GM23338 (cell line): ENCODE data around the gene FARS2. TPM values are rescaled to one million over a fixed set of nuclear protein-coding genes. Genes with fewer than 3 reads are reported as not detected.

Source experiments
- ATAC-seq: fragments of 200-7000 bp; cut with Tn5 transposase; 3 replicates; pipeline ENCODE4 v1.9.1; 2020
- DNase-seq: peaks from one replicate; pipeline ENCODE4 v3.0.0-alpha.2; 2015; ENCODE audit warnings: low spot score
- H2AFZ ChIP-seq: fragments of 200-600 bp; sonication (generic); 2 replicates; pipeline ENCODE4 v1.8.0; 2016; ENCODE audit warnings: antibody characterized with exemption, mild to moderate bottlenecking, moderate library complexity
- H3F3A ChIP-seq: fragments of 200-600 bp; sonication (generic); replicated peaks from 2 replicates; pipeline ENCODE4 v1.8.0; 2017; ENCODE audit warnings: antibody characterized with exemption, mixed run types, low read depth
- H3K27ac ChIP-seq: fragments of 200-600 bp; sonication (generic); 2 replicates; pipeline ENCODE4 v1.6.1; 2016; ENCODE audit warnings: low read depth
- H3K27me3 ChIP-seq: fragments of 200-600 bp; sonication (generic); 2 replicates; pipeline ENCODE4 v1.8.0; 2016; ENCODE audit warnings: mild to moderate bottlenecking, mixed run types, moderate library complexity; ENCODE audit not compliant: insufficient read depth
- H3K36me3 ChIP-seq: fragments of 200-600 bp; sonication (generic); 2 replicates; pipeline ENCODE4 v1.8.0; 2016; ENCODE audit warnings: mild to moderate bottlenecking; ENCODE audit not compliant: insufficient read depth
- H3K4me1 ChIP-seq: fragments of 200-600 bp; sonication (generic); 2 replicates; pipeline ENCODE4 v1.8.0; 2016; ENCODE audit warnings: mild to moderate bottlenecking, moderate library complexity; ENCODE audit not compliant: insufficient read depth
- H3K4me2 ChIP-seq: fragments of 200-600 bp; sonication (generic); 2 replicates; pipeline ENCODE4 v1.7.1; 2017; ENCODE audit warnings: mixed run types
- H3K4me3 ChIP-seq: fragments of 200-600 bp; sonication (generic); 2 replicates; pipeline ENCODE4 v1.6.1; 2016; ENCODE audit warnings: mixed run types
- H3K79me2 ChIP-seq: fragments of 200-600 bp; sonication (generic); replicated peaks from 2 replicates; pipeline ENCODE4 v1.8.0; 2017; ENCODE audit warnings: mild to moderate bottlenecking; ENCODE audit not compliant: insufficient read depth
- H3K9me2 ChIP-seq: fragments of 200-600 bp; sonication (generic); 2 replicates; pipeline ENCODE4 v1.8.0; 2017; ENCODE audit not compliant: insufficient read depth
- H4K20me1 ChIP-seq: fragments of 200-600 bp; sonication (generic); replicated peaks from 2 replicates; pipeline ENCODE4 v1.8.0; 2017; ENCODE audit warnings: mild to moderate bottlenecking; ENCODE audit not compliant: insufficient read depth
- H3K27ac Mint-ChIP-seq: 2 replicates; pipeline ENCODE4 v1.8.0; 2020; ENCODE audit warnings: inconsistent platforms, mild to moderate bottlenecking, moderate library complexity, mixed read lengths
- H3K27me3 Mint-ChIP-seq: 3 replicates; pipeline ENCODE4 v1.8.0; 2022; ENCODE audit warnings: low read depth, mild to moderate bottlenecking, moderate library complexity, mixed read lengths, inconsistent platforms; ENCODE audit not compliant: insufficient read depth, poor library complexity
- H3K36me3 Mint-ChIP-seq: 3 replicates; pipeline ENCODE4 v1.8.0; 2021; ENCODE audit warnings: low read depth, mild to moderate bottlenecking, inconsistent platforms, moderate library complexity, mixed read lengths
- H3K4me1 Mint-ChIP-seq: 3 replicates; pipeline ENCODE4 v1.8.0; 2020; ENCODE audit warnings: mild to moderate bottlenecking, inconsistent platforms, mixed read lengths
- H3K4me3 Mint-ChIP-seq: 3 replicates; pipeline ENCODE4 v1.8.0; 2021; ENCODE audit warnings: moderate library complexity, mild to moderate bottlenecking, inconsistent platforms, mixed read lengths
- H3K9me3 Mint-ChIP-seq: 3 replicates; pipeline ENCODE4 v1.8.0; 2020; ENCODE audit warnings: moderate library complexity, mild to moderate bottlenecking, inconsistent platforms, mixed read lengths
- ETS1 ChIP-seq: IDR thresholded peaks from 2 replicates; pipeline ENCODE4 v1.6.1; 2016; ENCODE audit warnings: antibody characterized with exemption
- EZH2 ChIP-seq: fragments of 200-600 bp; sonication (generic); IDR thresholded peaks from one replicate; pipeline ENCODE4 v1.8.0; 2017; ENCODE audit warnings: antibody characterized with exemption, mild to moderate bottlenecking, low read depth; ENCODE audit not compliant: unreplicated experiment
- EZH2phosphoT487 ChIP-seq: fragments of 200-600 bp; sonication (generic); IDR thresholded peaks from one replicate; pipeline ENCODE4 v1.8.1; 2018; ENCODE audit warnings: antibody characterized with exemption; ENCODE audit not compliant: unreplicated experiment
- NANOG ChIP-seq: IDR thresholded peaks from 2 replicates; pipeline ENCODE4 v1.6.1; 2016; ENCODE audit warnings: antibody characterized with exemption, borderline replicate concordance
- POLR2AphosphoS5 ChIP-seq: IDR thresholded peaks from 2 replicates; pipeline ENCODE4 v1.6.1; 2016; ENCODE audit warnings: antibody characterized with exemption, low read depth
- STAT1 ChIP-seq: IDR thresholded peaks from one replicate; pipeline ENCODE4 v1.6.1; 2016; ENCODE audit warnings: antibody characterized with exemption; ENCODE audit not compliant: unreplicated experiment
- ZNF114 ChIP-seq: fragments of 250-450 bp; sonication (Bioruptor Pico); IDR thresholded peaks from 2 replicates; pipeline ENCODE4 v1.5.0; 2020; ENCODE audit warnings: mild to moderate bottlenecking, moderate library complexity
- polyA plus RNA-seq: library from polyadenylated mRNA; unstranded; fragments of >200 nt; fragmentation: Nextera tagmentation; extraction: Ambion mirVana; gene quantifications from 2 replicates; pipeline ENCODE4 v1.2.1, GENCODE V29; 2016
- total RNA-seq: library from RNA; depleted of rRNA; stranded (reverse); fragments of >200 nt; shearing (Covaris generic); gene quantifications from 2 replicates; pipeline ENCODE4 v1.2.3, GENCODE V29; 2014
- TF ChIP-seq, protein P1 (sequence below): fragments of 250-450 bp; sonication (Bioruptor Pico); IDR thresholded peaks from 2 replicates; pipeline ENCODE4 v1.5.0; 2020; ENCODE audit warnings: mild to moderate bottlenecking, moderate library complexity
- TF ChIP-seq, protein P2 (sequence below), 2 experiments: fragments of 200-600 bp in 1 of 2; sonication (generic) in 1 of 2; conservative IDR thresholded peaks; 2 replicates each; pipeline versions ENCODE4 v1.5.1 to v1.6.1; 2016 to 2017; ENCODE audit warnings: antibody characterized with exemption in 2 of 2, low read depth in 2 of 2, mild to moderate bottlenecking in 2 of 2, moderate library complexity in 1 of 2
- TF ChIP-seq, protein P3 (sequence below): IDR thresholded peaks from one replicate; pipeline ENCODE4 v1.6.1; 2018; ENCODE audit warnings: antibody characterized with exemption; ENCODE audit not compliant: unreplicated experiment

FARS2 gene
- total and polyA plus RNA-seq, 2 experiments from 2014 or later: 7.6 to 19.0 TPM

- TF ChIP-seq, protein P1, sequence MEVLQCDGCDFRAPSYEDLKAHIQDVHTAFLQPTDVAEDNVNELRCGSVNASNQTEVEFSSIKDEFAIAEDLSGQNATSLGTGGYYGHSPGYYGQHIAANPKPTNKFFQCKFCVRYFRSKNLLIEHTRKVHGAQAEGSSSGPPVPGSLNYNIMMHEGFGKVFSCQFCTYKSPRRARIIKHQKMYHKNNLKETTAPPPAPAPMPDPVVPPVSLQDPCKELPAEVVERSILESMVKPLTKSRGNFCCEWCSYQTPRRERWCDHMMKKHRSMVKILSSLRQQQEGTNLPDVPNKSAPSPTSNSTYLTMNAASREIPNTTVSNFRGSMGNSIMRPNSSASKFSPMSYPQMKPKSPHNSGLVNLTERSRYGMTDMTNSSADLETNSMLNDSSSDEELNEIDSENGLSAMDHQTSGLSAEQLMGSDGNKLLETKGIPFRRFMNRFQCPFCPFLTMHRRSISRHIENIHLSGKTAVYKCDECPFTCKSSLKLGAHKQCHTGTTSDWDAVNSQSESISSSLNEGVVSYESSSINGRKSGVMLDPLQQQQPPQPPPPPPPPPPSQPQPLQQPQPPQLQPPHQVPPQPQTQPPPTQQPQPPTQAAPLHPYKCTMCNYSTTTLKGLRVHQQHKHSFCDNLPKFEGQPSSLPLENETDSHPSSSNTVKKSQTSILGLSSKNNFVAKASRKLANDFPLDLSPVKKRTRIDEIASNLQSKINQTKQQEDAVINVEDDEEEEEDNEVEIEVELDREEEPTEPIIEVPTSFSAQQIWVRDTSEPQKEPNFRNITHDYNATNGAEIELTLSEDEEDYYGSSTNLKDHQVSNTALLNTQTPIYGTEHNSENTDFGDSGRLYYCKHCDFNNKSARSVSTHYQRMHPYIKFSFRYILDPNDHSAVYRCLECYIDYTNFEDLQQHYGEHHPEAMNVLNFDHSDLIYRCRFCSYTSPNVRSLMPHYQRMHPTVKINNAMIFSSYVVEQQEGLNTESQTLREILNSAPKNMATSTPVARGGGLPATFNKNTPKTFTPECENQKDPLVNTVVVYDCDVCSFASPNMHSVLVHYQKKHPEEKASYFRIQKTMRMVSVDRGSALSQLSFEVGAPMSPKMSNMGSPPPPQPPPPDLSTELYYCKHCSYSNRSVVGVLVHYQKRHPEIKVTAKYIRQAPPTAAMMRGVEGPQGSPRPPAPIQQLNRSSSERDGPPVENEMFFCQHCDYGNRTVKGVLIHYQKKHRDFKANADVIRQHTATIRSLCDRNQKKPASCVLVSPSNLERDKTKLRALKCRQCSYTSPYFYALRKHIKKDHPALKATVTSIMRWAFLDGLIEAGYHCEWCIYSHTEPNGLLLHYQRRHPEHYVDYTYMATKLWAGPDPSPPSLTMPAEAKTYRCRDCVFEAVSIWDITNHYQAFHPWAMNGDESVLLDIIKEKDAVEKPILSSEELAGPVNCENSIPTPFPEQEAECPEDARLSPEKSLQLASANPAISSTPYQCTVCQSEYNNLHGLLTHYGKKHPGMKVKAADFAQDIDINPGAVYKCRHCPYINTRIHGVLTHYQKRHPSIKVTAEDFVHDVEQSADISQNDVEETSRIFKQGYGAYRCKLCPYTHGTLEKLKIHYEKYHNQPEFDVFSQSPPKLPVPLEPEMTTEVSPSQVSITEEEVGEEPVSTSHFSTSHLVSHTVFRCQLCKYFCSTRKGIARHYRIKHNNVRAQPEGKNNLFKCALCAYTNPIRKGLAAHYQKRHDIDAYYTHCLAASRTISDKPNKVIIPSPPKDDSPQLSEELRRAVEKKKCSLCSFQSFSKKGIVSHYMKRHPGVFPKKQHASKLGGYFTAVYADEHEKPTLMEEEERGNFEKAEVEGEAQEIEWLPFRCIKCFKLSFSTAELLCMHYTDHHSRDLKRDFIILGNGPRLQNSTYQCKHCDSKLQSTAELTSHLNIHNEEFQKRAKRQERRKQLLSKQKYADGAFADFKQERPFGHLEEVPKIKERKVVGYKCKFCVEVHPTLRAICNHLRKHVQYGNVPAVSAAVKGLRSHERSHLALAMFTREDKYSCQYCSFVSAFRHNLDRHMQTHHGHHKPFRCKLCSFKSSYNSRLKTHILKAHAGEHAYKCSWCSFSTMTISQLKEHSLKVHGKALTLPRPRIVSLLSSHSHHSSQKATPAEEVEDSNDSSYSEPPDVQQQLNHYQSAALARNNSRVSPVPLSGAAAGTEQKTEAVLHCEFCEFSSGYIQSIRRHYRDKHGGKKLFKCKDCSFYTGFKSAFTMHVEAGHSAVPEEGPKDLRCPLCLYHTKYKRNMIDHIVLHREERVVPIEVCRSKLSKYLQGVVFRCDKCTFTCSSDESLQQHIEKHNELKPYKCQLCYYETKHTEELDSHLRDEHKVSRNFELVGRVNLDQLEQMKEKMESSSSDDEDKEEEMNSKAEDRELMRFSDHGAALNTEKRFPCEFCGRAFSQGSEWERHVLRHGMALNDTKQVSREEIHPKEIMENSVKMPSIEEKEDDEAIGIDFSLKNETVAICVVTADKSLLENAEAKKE (CRISPR knock-in tag): no peak
- TF ChIP-seq ETS1: no peak
- no peak for TF ChIP-seq EZH2
- TF ChIP-seq, protein P2, sequence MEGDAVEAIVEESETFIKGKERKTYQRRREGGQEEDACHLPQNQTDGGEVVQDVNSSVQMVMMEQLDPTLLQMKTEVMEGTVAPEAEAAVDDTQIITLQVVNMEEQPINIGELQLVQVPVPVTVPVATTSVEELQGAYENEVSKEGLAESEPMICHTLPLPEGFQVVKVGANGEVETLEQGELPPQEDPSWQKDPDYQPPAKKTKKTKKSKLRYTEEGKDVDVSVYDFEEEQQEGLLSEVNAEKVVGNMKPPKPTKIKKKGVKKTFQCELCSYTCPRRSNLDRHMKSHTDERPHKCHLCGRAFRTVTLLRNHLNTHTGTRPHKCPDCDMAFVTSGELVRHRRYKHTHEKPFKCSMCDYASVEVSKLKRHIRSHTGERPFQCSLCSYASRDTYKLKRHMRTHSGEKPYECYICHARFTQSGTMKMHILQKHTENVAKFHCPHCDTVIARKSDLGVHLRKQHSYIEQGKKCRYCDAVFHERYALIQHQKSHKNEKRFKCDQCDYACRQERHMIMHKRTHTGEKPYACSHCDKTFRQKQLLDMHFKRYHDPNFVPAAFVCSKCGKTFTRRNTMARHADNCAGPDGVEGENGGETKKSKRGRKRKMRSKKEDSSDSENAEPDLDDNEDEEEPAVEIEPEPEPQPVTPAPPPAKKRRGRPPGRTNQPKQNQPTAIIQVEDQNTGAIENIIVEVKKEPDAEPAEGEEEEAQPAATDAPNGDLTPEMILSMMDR (conservative IDR thresholded peaks at IDR 0.05; ENCODE audit: low read depth in 2 of 2): no peak
- no peak for TF ChIP-seq EZH2phosphoT487
Observed at GRCh38 chr6:5781019-5781418, 519.7 kb downstream of the FARS2 start (continued).

- H3K27me3 Mint-ChIP-seq: peaks cover 10% of the 10 kb centered on the region
- Histone ChIP-seq H3K4me1 (0 out of 2 replicates have a peak, but pooled peaks cover 3% of the 10 kb centered on the region), H3K27me3 (no peaks in the 10 kb centered on the region), H3K79me2 (no peaks in the 10 kb centered on the region), H2AFZ (no peak overlapping the region), H3F3A (no peaks in the 10 kb centered on the region), H3K4me2 (no peak overlapping the region), H4K20me1 (no peaks in the 10 kb centered on the region), H3K27ac (no peak overlapping the region), H3K9me2 (no peaks in the 10 kb centered on the region), H3K36me3 (no peaks in the 10 kb centered on the region), H3K4me3 (no peak overlapping the region)
- no peak overlapping the region for H3K4me3 Mint-ChIP-seq
- peak overlapping the region; percentile 80; the same call in 1 of the 2 replicates for H3K27ac Mint-ChIP-seq
- no peaks in the 10 kb centered on the region; the same call in 2 of the 3 replicates for H3K9me3 Mint-ChIP-seq
- DNase-seq (peak; percentile 38), ATAC-seq (peak; percentile 50)
- peaks cover 32% of the 10 kb centered on the region for H3K4me1 Mint-ChIP-seq
- H3K36me3 Mint-ChIP-seq: no peaks in the 10 kb centered on the region
- no peak for TF ChIP-seq NANOG
- TF ChIP-seq STAT1: no peak
- TF ChIP-seq, protein P3, sequence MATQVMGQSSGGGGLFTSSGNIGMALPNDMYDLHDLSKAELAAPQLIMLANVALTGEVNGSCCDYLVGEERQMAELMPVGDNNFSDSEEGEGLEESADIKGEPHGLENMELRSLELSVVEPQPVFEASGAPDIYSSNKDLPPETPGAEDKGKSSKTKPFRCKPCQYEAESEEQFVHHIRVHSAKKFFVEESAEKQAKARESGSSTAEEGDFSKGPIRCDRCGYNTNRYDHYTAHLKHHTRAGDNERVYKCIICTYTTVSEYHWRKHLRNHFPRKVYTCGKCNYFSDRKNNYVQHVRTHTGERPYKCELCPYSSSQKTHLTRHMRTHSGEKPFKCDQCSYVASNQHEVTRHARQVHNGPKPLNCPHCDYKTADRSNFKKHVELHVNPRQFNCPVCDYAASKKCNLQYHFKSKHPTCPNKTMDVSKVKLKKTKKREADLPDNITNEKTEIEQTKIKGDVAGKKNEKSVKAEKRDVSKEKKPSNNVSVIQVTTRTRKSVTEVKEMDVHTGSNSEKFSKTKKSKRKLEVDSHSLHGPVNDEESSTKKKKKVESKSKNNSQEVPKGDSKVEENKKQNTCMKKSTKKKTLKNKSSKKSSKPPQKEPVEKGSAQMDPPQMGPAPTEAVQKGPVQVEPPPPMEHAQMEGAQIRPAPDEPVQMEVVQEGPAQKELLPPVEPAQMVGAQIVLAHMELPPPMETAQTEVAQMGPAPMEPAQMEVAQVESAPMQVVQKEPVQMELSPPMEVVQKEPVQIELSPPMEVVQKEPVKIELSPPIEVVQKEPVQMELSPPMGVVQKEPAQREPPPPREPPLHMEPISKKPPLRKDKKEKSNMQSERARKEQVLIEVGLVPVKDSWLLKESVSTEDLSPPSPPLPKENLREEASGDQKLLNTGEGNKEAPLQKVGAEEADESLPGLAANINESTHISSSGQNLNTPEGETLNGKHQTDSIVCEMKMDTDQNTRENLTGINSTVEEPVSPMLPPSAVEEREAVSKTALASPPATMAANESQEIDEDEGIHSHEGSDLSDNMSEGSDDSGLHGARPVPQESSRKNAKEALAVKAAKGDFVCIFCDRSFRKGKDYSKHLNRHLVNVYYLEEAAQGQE: no peak
- TF ChIP-seq EZH2phosphoT487: no peak
- TF ChIP-seq ZNF114 (CRISPR knock-in tag): no peak
- TF ChIP-seq POLR2AphosphoS5: no peak
Observed at GRCh38 chr6:5781966-5782556, 520.7 kb downstream of the FARS2 start.
